IPS-15b (cell line): ENCODE measurements around the gene HOXB5.

Experiments used
- H3K27me3 ChIP-seq: one replicate; pipeline ENCODE4 v1.6.1; 2013; ENCODE audit warnings: low read length; ENCODE audit not compliant: control insufficient read depth, insufficient read depth
- H3K36me3 ChIP-seq: one replicate; pipeline ENCODE4 v1.6.1; 2013; ENCODE audit warnings: low read length; ENCODE audit not compliant: control insufficient read depth, insufficient read depth
- H3K4me1 ChIP-seq: one replicate; pipeline ENCODE4 v1.6.1; 2013; ENCODE audit warnings: mild to moderate bottlenecking, low read length; ENCODE audit not compliant: control insufficient read depth, insufficient read depth
- H3K4me3 ChIP-seq: one replicate; pipeline ENCODE4 v1.5.1; 2013; ENCODE audit warnings: low read depth, low read length
- H3K9ac ChIP-seq: one replicate; pipeline ENCODE4 v1.6.1; 2013; ENCODE audit warnings: low read depth, mild to moderate bottlenecking, low read length
- H3K9me3 ChIP-seq: one replicate; pipeline ENCODE4 v1.6.1; 2013; ENCODE audit warnings: mild to moderate bottlenecking, low read length; ENCODE audit not compliant: control insufficient read depth, insufficient read depth

HOXB5 gene

DNA sequence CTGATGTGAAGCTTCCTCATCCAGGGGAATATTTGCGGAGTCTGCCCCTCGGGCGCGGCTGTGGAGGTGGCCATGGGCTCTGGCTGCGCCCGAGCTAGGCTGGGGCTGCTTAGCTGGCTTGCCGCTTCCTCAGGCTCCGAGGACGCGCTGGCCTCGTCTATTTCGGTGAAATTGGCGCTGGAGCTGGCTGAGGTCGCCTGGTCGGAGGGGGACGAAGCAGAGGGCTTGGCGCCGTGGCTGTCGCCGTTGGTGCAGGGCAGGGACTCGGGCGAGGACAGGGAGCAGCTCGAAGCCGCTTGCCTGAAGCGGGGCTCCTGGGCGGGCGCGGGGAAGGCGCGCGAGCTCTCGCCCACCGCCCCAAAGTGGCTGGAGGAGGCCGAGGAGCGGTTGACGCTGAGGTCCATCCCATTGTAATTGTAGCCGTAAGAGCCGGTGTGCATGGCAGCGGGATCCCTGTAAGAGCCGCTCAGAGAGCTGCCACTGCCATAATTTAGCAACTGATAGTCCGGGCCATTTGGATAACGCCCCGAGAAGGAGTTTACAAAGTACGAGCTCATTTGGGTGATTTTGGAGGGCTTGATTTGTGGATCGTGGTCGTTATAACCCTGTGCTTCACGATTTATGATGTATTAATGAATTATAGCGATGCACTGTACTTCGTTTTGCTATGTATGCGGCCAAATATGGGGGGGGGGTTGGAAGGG is at the start of gene HOXB5:
HOXB5 (minus strand) TSS at position 654 of the 704 bp plus-strand sequence; CDS start at position 557, 97 bp downstream.
- H3K36me3 ChIP-seq: no peaks in the 10 kb centered on the region
- peaks cover 100% of the 10 kb centered on the region for H3K27me3 ChIP-seq
- H3K9me3 ChIP-seq: no peaks in the 10 kb centered on the region
- H3K9ac ChIP-seq: no peak within 1 kb of the TSS
- H3K4me3 ChIP-seq: peak within 1 kb of the TSS; percentile 39
- H3K4me1 ChIP-seq: peaks cover 5% of the 10 kb centered on the region

GRCh38 chr17:48642843-48643696 is 49.5 kb upstream of the HOXB5 start:
- Histone ChIP-seq H3K4me3 (peak overlapping the region; percentile 30), H3K27me3 (peaks cover 98% of the 10 kb centered on the region), H3K9me3 (no peaks in the 10 kb centered on the region), H3K36me3 (no peaks in the 10 kb centered on the region), H3K9ac (no peak overlapping the region), H3K4me1 (no peaks in the 10 kb centered on the region)

DNA sequence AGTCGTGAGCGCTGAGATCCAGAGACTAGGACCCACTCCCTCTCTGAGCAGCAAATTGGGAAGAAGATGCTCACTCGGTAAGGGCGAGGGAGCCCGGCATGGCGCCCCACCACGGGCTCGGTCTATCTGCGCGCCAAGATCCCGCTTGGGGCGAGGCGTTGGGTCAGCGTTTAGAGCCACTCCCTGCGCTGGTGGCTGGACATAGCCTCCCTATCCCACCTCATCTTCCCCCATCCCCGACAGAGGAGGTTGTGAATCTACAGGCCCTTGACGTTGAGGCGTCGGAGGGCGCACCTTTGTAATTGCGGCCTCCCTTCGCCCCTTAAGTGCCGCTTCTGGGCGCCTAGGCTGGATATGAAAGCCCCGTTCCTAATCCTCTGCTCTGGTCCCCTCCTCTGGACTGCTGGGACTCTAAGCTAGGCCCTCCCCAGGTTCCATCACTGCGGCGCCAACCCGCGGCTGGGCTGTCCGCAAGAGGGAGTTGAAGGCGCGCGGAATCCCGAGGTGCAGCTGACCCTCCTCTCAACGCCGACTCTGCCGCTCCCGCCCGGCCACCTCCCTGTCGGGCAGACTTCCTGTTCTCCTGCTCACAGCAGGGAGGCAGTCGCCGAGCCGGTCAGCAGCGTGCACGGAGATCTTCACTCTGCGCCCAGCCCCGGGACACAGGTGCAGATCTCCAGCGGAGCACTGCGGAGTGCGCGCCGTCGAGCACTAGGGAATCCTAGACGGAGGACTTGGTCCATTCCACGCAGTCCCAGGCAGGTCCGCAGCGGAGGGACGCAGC is 48.7 kb upstream of the HOXB5 start:
- H3K4me1 ChIP-seq: no peaks in the 10 kb centered on the region
- H3K9ac ChIP-seq: no peak overlapping the region
- peaks cover 98% of the 10 kb centered on the region for H3K27me3 ChIP-seq

DNA sequence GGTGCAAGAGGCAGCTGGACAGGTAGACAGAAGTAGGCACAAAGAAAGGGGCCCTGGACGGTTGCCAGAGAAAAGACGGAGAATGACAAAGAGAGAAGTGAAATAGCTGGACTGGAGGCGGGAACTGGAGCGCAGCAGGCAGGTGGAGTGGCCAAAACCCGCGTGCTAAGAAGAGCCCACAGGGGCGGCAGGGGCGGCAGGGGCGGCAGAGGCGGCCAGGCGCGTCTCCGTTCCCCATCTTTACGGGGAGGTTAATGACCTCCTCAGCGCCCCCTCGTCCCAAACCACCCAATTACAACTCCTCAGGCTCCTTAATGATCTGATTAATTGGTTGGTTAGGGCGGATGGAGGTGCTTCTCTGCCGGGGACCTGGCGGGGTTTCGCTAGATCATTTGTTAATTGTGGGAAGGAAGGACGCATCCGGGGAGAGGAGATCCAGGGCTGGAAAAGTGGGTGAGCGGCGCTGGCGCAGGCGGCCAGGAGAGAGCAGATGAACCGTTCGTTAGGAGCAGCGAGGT is 48.0 kb upstream of the HOXB5 start:
- no peaks in the 10 kb centered on the region for H3K4me1 ChIP-seq
- no peaks in the 10 kb centered on the region for H3K36me3 ChIP-seq
- peak overlapping the region; percentile 28 for H3K4me3 ChIP-seq
- H3K9ac ChIP-seq: no peak overlapping the region
- H3K9me3 ChIP-seq: no peaks in the 10 kb centered on the region
- H3K27me3 ChIP-seq: peaks cover 100% of the 10 kb centered on the region

More for the DNA sequence above, 48.7 kb upstream of the HOXB5 start:
- no peaks in the 10 kb centered on the region for H3K36me3 ChIP-seq
- peak overlapping the region; percentile 30 for H3K4me3 ChIP-seq
- H3K9me3 ChIP-seq: no peaks in the 10 kb centered on the region

DNA sequence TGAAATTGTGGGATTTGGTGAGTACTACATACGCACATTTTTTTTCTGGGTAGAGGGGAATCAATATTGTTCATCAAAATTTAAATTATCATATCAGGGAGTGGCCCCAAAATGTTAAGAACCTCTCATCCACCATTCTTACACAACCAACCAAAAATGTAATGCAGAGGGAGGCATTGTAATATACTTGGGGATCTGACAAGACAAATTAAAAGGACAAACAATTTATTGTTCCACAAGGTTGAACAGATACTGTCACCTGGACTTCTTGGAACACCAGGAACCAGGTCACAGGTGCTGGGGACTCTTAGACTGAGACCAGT is 47.2 kb upstream of the HOXB5 start:
- Histone ChIP-seq H3K4me3 (peak overlapping the region; percentile 31), H3K4me1 (no peaks in the 10 kb centered on the region), H3K27me3 (peaks cover 99% of the 10 kb centered on the region), H3K9ac (no peak overlapping the region), H3K9me3 (no peaks in the 10 kb centered on the region), H3K36me3 (no peaks in the 10 kb centered on the region)

DNA sequence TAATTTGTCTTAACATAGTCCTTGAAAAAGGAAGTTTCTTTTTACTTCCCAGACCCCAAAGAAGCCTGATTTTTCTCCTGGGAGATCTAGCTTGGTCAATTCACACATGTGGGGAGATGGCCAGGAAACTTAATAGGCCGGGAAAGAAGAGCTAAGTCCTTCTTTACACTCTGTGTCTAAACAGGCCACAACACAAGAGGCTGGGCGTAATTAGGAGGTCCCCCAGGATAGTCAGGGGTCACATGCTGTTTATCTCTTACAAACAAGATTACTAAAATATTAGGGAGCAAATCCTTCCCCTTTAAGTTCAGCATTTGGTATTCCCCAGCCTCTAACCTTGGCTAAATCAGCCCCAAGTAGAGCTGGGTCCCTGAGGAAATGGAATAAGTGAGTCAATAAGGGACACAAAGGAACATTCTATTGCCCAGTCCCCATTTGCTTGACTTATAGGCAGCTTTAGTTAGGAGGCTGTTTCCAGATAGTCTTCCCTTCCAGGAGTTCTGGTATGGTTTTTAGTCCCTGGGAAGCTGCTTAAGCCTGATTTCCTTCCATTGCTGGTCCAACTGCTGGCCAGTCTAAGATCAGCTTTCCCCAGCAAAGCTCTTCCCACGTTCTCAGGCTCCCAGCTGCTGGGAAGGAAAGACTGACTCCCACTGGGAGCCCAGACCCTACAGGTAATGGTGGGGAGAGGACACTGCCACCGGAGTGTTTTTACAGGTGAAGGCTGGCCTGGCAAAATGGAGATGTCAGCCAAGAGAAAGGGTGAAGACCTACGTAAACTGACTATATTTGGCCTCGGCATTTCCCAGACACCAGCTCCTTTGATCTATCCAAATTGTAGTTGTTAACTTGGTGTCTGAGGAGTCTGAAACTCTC is 46.6 kb upstream of the HOXB5 start:
- H3K9ac ChIP-seq: no peak overlapping the region
- H3K4me3 ChIP-seq: no peak overlapping the region
- H3K4me1 ChIP-seq: no peaks in the 10 kb centered on the region
- H3K36me3 ChIP-seq: no peaks in the 10 kb centered on the region
- peaks cover 99% of the 10 kb centered on the region for H3K27me3 ChIP-seq
- no peaks in the 10 kb centered on the region for H3K9me3 ChIP-seq

GRCh38 chr17:48639136-48639535 is 45.6 kb upstream of the HOXB5 start:
- Histone ChIP-seq H3K4me3 (peak overlapping the region; percentile 26), H3K36me3 (no peaks in the 10 kb centered on the region), H3K4me1 (no peaks in the 10 kb centered on the region), H3K9ac (no peak overlapping the region), H3K9me3 (no peaks in the 10 kb centered on the region), H3K27me3 (peaks cover 99% of the 10 kb centered on the region)

GRCh38 chr17:48637323-48638260 is 44.0 kb upstream of the HOXB5 start:
- Histone ChIP-seq H3K9ac (no peak overlapping the region), H3K36me3 (no peaks in the 10 kb centered on the region)

DNA sequence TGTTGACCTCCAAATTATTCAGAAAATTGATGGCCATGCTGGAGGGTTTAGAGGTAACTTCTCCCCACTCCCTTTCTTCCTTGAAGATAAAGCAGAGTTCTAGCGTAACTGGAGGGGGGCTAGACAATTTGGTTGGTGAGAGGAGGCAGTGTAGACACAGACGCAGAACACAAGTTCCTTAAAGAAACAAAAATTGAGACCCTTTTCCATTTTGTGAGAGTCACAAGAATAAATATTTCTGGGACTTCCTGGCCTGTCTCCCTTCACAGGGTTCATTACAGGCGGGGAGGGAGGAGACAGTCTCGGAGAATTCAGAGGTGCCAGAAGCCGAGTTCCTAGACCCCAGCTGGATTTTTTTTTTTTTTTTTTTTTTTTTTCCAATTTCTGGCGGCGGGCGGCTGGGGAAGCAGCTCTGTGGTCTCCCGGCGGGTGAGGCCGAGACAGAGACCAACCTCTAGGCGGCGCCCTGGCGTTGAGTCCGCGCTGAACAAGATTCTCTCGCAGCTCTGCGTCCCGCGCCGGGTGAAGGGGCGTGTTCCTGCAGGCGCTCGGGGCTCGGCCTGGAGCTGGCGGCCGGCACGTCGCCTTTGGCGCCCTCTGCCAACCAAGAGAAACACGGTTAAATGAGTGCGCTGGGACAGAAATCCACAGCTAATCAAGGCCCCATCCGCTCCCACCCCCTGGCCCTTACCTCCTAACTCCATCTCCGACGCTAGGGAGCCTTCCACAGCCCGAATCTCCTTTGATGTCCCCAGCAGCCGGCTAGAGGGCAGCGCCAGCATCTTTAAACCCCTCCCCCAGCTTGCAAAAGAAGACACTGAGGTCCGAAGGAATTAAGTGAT is 42.8 kb upstream of the HOXB5 start:
- Histone ChIP-seq H3K27me3 (peaks cover 99% of the 10 kb centered on the region), H3K9me3 (no peaks in the 10 kb centered on the region), H3K4me1 (no peaks in the 10 kb centered on the region), H3K4me3 (no peak overlapping the region), H3K9ac (no peak overlapping the region), H3K36me3 (no peaks in the 10 kb centered on the region)

More at GRCh38 chr17:48637323-48638260, 44.0 kb upstream of the HOXB5 start:
- Histone ChIP-seq H3K4me1 (no peaks in the 10 kb centered on the region), H3K4me3 (peak overlapping the region; percentile 27), H3K9me3 (no peaks in the 10 kb centered on the region), H3K27me3 (peaks cover 99% of the 10 kb centered on the region)
